Activated naive CD8-positive, alpha-beta T cell treated with anti-CD3 and anti-CD28 coated beads for 36 hours (primary cell): ENCODE results near the gene NEURL1B. TPM values are rescaled to one million over a fixed set of nuclear protein-coding genes. Genes with fewer than 3 reads are reported as not detected.

Experiments used
- DNase-seq: peaks from one replicate; pipeline ENCODE4 v3.0.0; 2021
- H3K27ac Mint-ChIP-seq: one replicate; pipeline ENCODE4 v1.8.0; 2022; ENCODE audit warnings: mild to moderate bottlenecking, moderate library complexity, mixed read lengths
- H3K27me3 Mint-ChIP-seq: one replicate; pipeline ENCODE4 v1.8.0; 2022; ENCODE audit warnings: mild to moderate bottlenecking, mixed read lengths
- H3K36me3 Mint-ChIP-seq: one replicate; pipeline ENCODE4 v1.8.0; 2021; ENCODE audit warnings: mild to moderate bottlenecking, mixed read lengths
- H3K4me1 Mint-ChIP-seq: one replicate; pipeline ENCODE4 v1.8.0; 2021; ENCODE audit warnings: mixed read lengths
- H3K4me3 Mint-ChIP-seq: one replicate; pipeline ENCODE4 v1.8.0; 2022; ENCODE audit warnings: mild to moderate bottlenecking, moderate library complexity, mixed read lengths
- H3K9me3 Mint-ChIP-seq: one replicate; pipeline ENCODE4 v1.8.0; 2022; ENCODE audit warnings: mixed read lengths
- total RNA-seq, 2 experiments: library from RNA; stranded (reverse); gene quantifications; one replicate each; pipeline ENCODE4 v1.2.3, GENCODE V29; 2021

Gene NEURL1B
- total RNA-seq, 2 experiments from 2014 or later, result 0.10 TPM

- H3K36me3 Mint-ChIP-seq, result no peaks in the 10 kb centered on the region
- no peaks in the 10 kb centered on the region for H3K27me3 Mint-ChIP-seq
- H3K4me1 Mint-ChIP-seq, result no peaks in the 10 kb centered on the region
- H3K9me3 Mint-ChIP-seq, result no peaks in the 10 kb centered on the region
- H3K4me3 Mint-ChIP-seq, result no peak overlapping the region
- no peak for DNase-seq
- H3K27ac Mint-ChIP-seq, result no peak overlapping the region
Observed at GRCh38 chr5:172622091-172623046, 18.7 kb upstream of the NEURL1B start.

- Mint-ChIP-seq H3K27ac (no peak overlapping the region), H3K4me3 (no peak overlapping the region), H3K4me1 (no peaks in the 10 kb centered on the region), H3K9me3 (no peaks in the 10 kb centered on the region), H3K36me3 (no peaks in the 10 kb centered on the region), H3K27me3 (no peaks in the 10 kb centered on the region)
- DNase-seq, result no peak
Observed at GRCh38 chr5:172623313-172623980, 17.6 kb upstream of the NEURL1B start.

- Mint-ChIP-seq H3K27ac (no peak overlapping the region), H3K36me3 (no peaks in the 10 kb centered on the region), H3K9me3 (no peaks in the 10 kb centered on the region), H3K27me3 (no peaks in the 10 kb centered on the region), H3K4me1 (no peaks in the 10 kb centered on the region), H3K4me3 (no peak overlapping the region)
- no peak for DNase-seq
Observed at GRCh38 chr5:172624083-172624995, 16.7 kb upstream of the NEURL1B start.

- Mint-ChIP-seq H3K4me3 (no peak overlapping the region), H3K4me1 (no peaks in the 10 kb centered on the region), H3K27ac (no peak overlapping the region), H3K9me3 (no peaks in the 10 kb centered on the region), H3K27me3 (no peaks in the 10 kb centered on the region), H3K36me3 (no peaks in the 10 kb centered on the region)
- DNase-seq, result no peak
Observed at GRCh38 chr5:172624996-172625964, 15.8 kb upstream of the NEURL1B start.

- H3K36me3 Mint-ChIP-seq, result no peaks in the 10 kb centered on the region
- no peak overlapping the region for H3K27ac Mint-ChIP-seq
- no peaks in the 10 kb centered on the region for H3K9me3 Mint-ChIP-seq
- no peak overlapping the region for H3K4me3 Mint-ChIP-seq
- no peak for DNase-seq
- no peaks in the 10 kb centered on the region for H3K27me3 Mint-ChIP-seq
- no peaks in the 10 kb centered on the region for H3K4me1 Mint-ChIP-seq
Observed at GRCh38 chr5:172626031-172626581, 15.0 kb upstream of the NEURL1B start.

- DNase-seq, result no peak
- H3K4me3 Mint-ChIP-seq, result no peak overlapping the region
- H3K36me3 Mint-ChIP-seq, result no peaks in the 10 kb centered on the region
- no peaks in the 10 kb centered on the region for H3K9me3 Mint-ChIP-seq
- H3K27ac Mint-ChIP-seq, result no peak overlapping the region
- H3K27me3 Mint-ChIP-seq, result no peaks in the 10 kb centered on the region
- no peaks in the 10 kb centered on the region for H3K4me1 Mint-ChIP-seq
Observed at GRCh38 chr5:172630082-172630481, 11.0 kb upstream of the NEURL1B start.

- H3K36me3 Mint-ChIP-seq, result no peaks in the 10 kb centered on the region
- no peak overlapping the region for H3K4me3 Mint-ChIP-seq
- no peaks in the 10 kb centered on the region for H3K4me1 Mint-ChIP-seq
- H3K27ac Mint-ChIP-seq, result no peak overlapping the region
- DNase-seq, result no peak
- no peaks in the 10 kb centered on the region for H3K9me3 Mint-ChIP-seq
- H3K27me3 Mint-ChIP-seq, result no peaks in the 10 kb centered on the region
Observed at GRCh38 chr5:172630482-172630881, 10.6 kb upstream of the NEURL1B start.

- Mint-ChIP-seq H3K9me3 (no peaks in the 10 kb centered on the region), H3K4me1 (no peaks in the 10 kb centered on the region), H3K36me3 (no peaks in the 10 kb centered on the region), H3K27ac (no peak overlapping the region), H3K27me3 (no peaks in the 10 kb centered on the region), H3K4me3 (no peak overlapping the region)
- DNase-seq, result no peak
Observed at GRCh38 chr5:172630986-172631385, 10.1 kb upstream of the NEURL1B start.

DNA sequence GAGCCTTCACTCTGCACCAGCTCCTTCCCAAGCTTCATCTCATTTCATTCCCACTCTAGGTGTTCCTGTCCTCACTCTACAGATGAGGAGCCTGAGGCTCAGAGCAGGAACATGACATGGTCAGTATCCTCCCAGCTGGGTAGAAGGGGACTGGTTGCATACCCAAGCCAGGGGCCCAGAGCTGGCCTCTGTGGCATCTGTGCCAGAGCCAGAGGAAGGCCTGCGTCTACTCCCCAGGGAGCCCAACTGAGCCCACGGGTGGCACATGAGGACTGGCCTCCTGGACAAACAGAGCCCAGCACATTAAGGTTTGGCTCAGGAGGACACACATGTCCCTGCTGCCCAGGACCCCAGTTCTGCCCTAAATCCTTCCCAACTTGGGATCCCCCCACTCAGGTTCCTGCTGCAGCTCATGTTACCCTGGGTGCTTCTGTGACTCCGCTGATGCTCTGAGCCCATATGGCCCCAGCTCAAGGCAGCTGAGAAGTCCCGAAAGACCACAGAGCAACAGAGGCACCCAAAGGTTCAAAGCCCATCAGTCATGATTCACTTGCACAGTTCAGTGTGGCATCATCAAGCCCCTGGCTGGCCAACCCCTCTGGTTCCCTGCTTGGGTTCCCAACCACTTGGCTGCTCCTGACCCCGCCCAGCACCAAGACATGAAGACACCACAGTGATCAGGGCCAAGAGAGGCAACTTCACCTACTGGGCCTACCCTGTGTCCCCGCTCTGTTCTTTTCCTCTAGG is 8.5 kb upstream of the NEURL1B start:
- DNase-seq, result no peak
- Mint-ChIP-seq H3K4me3 (no peak overlapping the region), H3K4me1 (no peaks in the 10 kb centered on the region), H3K27me3 (peaks cover 5% of the 10 kb centered on the region), H3K9me3 (no peaks in the 10 kb centered on the region), H3K27ac (no peak overlapping the region), H3K36me3 (no peaks in the 10 kb centered on the region)

- no peaks in the 10 kb centered on the region for H3K36me3 Mint-ChIP-seq
- H3K9me3 Mint-ChIP-seq, result no peaks in the 10 kb centered on the region
- no peak for DNase-seq
- H3K4me3 Mint-ChIP-seq, result no peak overlapping the region
- H3K27ac Mint-ChIP-seq, result no peak overlapping the region
- H3K4me1 Mint-ChIP-seq, result no peaks in the 10 kb centered on the region
- peaks cover 10% of the 10 kb centered on the region for H3K27me3 Mint-ChIP-seq
Observed at GRCh38 chr5:172633403-172633970, 7.6 kb upstream of the NEURL1B start.

DNA sequence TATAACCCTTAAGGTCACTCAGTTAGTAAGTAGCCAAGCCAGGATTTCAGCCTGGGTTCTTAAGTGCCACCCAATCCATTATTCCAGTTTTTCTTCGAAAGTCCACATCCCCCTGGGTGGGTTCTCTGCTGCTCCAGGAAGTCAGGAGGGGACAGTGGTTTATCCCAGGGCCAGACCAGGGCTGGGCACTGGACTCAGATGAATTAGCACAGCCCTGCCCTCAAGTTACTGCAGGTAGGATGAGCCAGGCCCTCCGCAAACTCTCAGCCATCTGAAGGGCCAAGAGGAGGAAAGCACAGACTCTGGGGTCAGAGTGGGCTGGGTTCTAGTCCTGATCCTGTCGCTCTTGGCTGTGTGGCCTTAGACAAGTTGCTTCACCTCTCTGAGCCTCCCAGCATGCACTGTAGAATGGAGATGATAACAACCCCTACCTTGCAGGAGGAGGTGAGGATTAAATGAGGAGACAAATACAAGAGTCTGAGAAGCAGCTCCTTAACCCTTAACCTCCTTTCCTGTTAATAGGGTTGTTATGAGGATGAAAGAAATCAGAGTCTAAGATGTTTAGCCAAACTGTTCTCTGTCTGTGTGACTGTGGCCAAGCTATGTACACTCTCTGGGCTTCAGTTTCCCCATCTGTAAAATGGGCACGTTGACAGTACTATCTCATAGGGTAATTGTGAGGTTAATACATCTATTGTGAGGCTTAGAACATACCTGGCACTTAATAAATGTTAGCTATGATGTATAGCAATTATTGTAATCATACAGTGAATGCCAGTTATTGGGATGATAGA is 6.8 kb upstream of the NEURL1B start:
- no peak for DNase-seq
- Mint-ChIP-seq H3K4me3 (no peak overlapping the region), H3K27me3 (peaks cover 15% of the 10 kb centered on the region), H3K36me3 (no peaks in the 10 kb centered on the region), H3K27ac (no peak overlapping the region), H3K4me1 (no peaks in the 10 kb centered on the region), H3K9me3 (no peaks in the 10 kb centered on the region)

- peaks cover 22% of the 10 kb centered on the region for H3K27me3 Mint-ChIP-seq
- no peaks in the 10 kb centered on the region for H3K4me1 Mint-ChIP-seq
- no peak for DNase-seq
- H3K27ac Mint-ChIP-seq, result no peak overlapping the region
- H3K9me3 Mint-ChIP-seq, result no peaks in the 10 kb centered on the region
- no peaks in the 10 kb centered on the region for H3K36me3 Mint-ChIP-seq
- H3K4me3 Mint-ChIP-seq, result no peak overlapping the region
Observed at GRCh38 chr5:172635038-172635437, 6.0 kb upstream of the NEURL1B start.
